Measurements from ENCODE around the gene TAF3.

Gene TAF3

DNA sequence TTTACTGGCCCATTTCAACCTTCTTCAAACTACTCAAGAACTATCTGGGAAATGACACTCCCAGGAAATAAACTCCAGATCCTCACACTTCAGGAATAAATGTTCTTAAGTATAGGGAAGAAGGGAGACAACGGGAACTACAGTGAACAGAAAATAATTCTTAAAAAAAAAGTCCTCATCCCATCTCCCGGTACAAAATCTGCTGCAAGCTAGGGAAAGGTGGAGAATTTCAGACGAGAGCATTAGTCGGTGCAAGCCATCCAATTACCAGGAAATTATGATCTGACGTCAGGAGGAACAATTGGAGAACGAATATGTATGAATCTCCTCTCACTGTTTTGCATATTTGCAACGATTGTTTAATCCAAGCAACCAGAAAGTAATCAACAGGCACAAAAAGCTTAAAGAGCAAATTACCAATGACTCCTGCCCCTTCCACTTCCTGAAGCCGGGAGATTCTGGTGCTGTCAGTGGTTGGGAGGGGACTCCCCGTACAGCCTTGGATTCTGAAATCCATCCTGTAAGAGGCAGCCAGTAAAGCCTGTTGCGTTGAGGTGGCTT is 221.1 kb downstream of the TAF3 start:
- no peak for TF ChIP-seq ZNF274 (IDR thresholded peaks at IDR 0.05; ENCODE audit: low read depth, low read length)
- H3K4me3 ChIP-seq (ENCODE audit: low read length), result no peak overlapping the region

DNA sequence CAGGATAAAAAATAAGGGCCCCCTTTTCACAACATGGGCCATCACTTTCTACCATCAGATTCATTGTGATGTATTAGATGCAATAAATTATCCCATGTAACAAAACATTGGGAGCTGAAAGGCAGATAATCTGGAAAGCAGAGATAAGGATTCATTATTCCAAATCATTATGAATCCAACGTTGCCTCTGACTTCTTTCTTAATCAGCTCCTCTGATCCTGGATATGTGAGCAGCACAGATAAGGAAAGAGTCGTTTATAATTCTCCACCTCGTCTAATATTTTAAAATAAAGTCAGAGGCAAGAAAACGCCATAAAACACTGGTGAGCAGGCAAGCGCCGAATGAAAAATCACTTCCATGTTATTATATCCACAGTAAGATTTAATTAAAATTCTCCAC is 222.3 kb downstream of the TAF3 start:
- no peak for TF ChIP-seq ZNF274 (IDR thresholded peaks at IDR 0.05; ENCODE audit: low read depth, low read length)
- H3K4me3 ChIP-seq (ENCODE audit: low read length), result no peak overlapping the region

DNA sequence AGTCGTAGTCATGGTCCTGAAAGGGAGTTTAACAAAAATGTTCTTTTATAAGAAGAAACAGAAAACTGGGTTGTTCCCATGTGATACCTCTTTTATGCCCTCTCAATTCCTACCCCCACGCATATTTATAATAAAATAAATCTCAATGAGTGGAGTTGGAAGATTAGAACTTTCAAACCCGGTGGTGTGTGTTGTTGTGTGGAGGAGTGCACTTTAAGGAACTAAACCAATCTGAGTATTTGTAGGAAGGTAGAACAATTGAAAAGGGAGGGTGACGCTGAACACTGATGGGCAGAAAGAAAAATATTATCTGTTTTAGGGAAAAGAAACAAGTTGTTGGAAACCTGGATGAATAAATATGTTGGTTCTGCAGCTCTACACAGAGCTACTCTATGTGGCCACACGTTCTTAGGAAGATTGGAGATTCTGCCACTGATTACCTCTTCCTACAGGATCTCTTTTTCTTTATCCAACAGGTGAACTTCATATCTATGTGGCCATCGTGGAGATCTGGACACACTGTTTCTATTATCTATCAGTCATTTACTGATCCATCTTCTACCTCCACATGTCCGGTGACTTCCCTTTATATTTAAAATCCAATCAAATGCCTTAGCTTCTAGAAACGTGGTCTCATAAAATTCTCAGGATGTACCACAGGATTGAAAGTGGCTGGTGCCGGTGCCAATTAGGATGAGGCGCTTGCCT is 223.1 kb downstream of the TAF3 start:
- TF ChIP-seq ZNF274 (IDR thresholded peaks at IDR 0.05; ENCODE audit: low read depth, low read length), result no peak
- no peak overlapping the region for H3K4me3 ChIP-seq (ENCODE audit: low read length)

- TF ChIP-seq ZNF274 (IDR thresholded peaks at IDR 0.05; ENCODE audit: low read depth, low read length), result no peak
- H3K4me3 ChIP-seq (ENCODE audit: low read length), result no peak overlapping the region
Measured at GRCh38 chr10:8041992-8042720, 223.9 kb downstream of the TAF3 start.

DNA sequence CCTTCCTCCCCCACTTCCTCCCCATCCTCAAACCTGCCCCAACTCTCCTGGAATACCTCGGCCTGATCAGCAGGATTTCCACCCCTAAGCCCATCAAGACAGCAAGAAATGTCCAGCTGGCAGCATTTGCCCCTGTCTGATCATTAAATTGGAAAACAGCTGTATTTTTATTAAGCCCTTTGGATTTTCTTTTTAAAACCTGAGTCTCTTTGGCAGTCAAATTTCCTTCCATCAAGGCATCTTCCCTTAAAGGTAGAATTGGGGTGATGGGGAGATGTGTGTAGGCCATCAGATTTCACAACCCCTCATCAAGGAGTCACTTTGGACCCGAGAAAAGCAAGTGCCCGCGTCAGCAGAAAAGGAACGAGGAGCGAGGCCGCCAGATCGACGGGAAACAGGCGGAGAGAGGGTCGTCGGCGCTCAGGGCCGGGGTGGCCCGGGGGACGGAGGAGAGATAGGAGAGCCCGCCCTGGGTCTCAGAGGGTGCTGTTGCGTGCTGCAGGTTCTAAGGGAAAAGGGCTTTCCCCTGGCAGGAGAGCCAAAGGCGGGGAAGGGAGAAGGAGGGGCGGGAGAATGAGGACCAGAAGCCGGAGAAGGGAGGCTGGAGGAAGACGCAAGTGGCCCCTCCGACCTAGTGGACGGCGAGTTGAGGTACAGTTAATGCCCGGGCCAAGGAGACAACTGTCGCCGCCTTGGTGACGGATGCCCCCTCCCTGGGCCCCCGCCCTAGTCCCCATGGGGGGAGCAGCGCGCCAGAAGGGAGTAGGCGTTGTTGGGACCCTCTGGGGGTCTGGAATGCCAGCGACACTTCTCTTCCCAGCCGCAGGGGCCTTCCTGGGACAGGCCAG is 224.6 kb downstream of the TAF3 start:
- H3K4me3 ChIP-seq (ENCODE audit: low read length), result no peak overlapping the region

GRCh38 chr10:8043569-8044306 is 225.4 kb downstream of the TAF3 start:
- no peak for TF ChIP-seq ZNF274 (IDR thresholded peaks at IDR 0.05; ENCODE audit: low read depth, low read length)
- H3K4me3 ChIP-seq (ENCODE audit: low read length), result no peak overlapping the region

More for the DNA sequence above, 224.6 kb downstream of the TAF3 start:
- TF ChIP-seq ZNF274 (IDR thresholded peaks at IDR 0.05; ENCODE audit: low read depth, low read length), result no peak

DNA sequence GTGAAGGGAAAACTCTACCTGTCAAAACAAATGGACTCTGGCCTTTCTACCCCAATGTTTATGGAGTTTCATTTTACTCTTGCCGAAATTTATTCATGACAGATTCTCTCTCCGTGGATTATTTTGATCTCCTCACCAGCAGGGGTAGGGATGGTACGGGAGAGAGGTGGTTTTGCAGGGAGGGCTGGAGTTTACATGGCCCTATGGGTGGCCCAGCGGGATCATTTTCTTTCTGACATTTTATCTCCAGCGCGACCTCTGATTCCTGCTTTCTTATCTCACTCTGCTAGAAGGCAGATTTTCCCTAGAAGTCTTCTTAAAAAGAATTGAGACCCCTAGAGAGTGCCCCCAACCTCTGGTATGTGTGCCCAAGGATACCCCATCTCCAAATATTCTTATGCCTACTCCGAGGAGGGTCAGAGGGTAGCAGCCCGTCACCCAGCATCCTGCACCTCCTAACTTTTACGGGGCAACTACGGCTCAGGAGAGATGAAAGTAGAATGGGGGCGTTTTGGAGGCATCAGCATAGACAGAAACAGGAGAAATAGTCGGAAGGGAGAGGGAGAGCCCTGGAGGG is 226.1 kb downstream of the TAF3 start:
- H3K4me3 ChIP-seq (ENCODE audit: low read length), result no peak overlapping the region; the same call in 1 of the 2 replicates
- no peak for TF ChIP-seq ZNF274 (IDR thresholded peaks at IDR 0.05; ENCODE audit: low read depth, low read length)

DNA sequence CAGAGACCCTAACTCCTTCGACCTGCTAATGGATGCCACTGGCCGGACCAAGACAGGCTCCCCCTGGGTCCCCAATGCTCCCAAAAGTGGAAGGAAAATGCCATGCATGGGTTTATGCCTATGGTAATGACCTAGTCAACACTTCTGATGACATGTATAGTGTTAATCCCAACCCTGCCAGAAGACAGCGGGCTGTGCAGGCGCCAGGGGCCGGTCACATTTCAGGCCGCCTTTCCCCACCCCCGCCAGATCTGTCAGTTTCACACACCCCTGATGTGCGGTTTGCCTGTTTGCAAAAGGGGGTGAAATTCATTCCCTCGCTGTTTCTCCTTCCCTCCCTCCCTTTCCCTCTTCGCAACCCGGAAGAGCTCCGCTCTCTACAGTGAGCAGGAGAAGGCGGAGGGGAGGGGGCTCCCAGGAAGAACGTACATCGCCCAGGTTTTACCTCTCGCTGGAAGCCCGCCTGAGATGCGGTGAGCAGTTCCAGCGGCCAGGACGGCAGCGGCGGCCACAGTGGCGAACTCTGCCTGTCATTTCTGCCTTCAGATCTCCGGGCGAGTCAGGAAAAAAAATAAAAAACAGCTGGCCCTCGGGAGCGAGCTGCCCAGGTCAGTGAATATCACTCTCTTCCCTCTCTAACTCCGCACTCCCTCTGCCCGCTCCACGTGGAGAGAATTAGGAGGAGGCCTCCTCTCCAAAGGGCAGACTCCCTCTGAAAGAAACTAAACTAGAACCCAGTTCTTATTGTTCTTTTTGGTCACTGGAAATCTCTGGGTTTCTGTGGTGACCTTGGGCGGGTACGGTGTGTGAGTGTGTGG is 226.8 kb downstream of the TAF3 start:
- TF ChIP-seq ZNF274 (IDR thresholded peaks at IDR 0.05; ENCODE audit: low read depth, low read length), result no peak
- H3K4me3 ChIP-seq (ENCODE audit: low read length), result peak overlapping the region; percentile 5; the same call in 1 of the 2 replicates

DNA sequence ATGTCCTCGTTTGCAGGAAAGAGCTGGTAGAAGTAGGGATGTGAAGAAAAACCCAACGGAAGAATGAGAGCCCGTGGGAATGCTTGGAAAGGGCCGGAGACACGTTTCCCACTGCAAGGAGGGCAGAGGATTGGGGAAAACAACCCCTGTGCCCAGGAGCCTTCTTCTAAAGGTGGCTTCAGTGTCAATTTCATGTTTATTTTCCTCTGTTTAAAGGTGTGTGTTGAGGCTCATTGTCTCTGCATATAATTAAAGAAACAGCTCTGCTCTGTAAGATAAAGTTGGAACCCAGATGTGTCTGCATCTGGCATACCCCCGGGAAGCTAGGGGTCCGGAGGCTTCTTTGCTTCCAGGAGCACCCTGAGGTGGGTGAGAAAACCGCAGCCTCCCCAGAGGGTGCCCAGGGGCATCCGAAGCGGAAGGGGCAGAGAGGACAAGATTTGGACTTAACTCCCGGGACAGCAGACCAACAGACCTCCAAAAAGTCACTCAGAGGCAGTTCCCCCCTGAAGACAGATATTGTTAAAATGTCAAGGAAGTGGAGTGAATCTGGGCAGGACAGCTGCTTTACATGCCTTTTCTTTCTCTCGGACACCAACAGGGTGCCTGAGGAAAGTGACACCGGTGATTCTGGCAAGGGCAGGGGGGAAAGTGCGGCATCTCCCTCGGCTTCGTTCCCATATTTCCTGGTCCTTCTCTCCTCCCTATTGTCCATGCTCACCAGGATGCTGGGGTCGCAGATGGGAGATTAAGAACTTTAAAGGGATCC is 227.6 kb downstream of the TAF3 start:
- peak overlapping the region; percentile 5; the same call in 1 of the 2 replicates for H3K4me3 ChIP-seq (ENCODE audit: low read length)
- TF ChIP-seq ZNF274 (IDR thresholded peaks at IDR 0.05; ENCODE audit: low read depth, low read length), result no peak

DNA sequence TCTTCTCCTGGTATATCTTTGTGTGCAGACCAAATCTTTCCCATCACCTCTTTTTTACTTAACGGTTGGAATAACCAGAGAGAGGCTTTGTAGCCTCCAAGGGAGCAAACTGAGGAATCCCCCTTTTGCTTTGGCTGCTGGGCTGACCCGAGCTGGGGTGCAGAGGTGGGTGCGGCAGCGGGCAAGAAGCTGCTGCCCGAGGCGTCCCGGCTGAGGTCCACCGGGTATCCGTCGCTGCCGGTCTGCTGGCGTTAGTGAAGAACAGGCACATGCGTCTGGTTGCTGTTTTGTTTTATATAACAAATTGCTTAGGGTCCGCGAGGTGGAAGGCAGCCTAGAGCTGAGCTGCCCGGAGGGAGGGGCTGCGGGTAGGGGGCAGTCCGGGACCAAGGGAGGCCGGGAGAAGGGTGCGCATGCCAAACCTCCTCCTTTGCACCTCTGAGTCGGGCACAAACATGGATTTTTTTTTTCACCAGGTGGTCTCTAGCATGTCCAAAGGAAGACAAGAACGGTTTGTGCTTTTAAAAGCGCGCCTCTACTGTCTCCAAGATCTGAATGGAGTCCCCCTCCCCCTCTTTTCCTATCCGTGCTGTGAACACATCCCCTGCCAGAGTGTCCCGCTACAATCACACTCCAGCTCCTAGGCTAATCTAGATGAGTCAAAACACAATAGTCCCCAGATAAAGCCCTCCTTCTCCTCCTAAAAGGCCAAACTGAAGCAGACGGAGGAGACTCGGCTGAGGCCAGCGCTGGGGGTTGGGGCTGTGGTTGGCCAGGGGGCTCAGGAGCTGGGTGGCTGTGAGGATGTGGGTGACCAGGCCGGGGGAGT is 229.4 kb downstream of the TAF3 start:
- no peak for TF ChIP-seq ZNF274 (IDR thresholded peaks at IDR 0.05; ENCODE audit: low read depth, low read length)
- H3K4me3 ChIP-seq (ENCODE audit: low read length), result no peak overlapping the region; the same call in 1 of the 2 replicates
